Gastroesophageal sphincter (tissue), 4 donors: ENCODE results near the gene AKIRIN1. TPM values are rescaled to one million over a fixed set of nuclear protein-coding genes. Genes with fewer than 3 reads are reported as not detected.
A peak's percentile ranks its signal among the peaks of the same experiment; 100 is the strongest.

ENCODE experiments used
- ATAC-seq: fragments of 150-250 bp; one replicate; pipeline ENCODE4 v1.9.1; 2016; ENCODE audit warnings: mild to moderate bottlenecking, moderate library complexity
- H3K27ac ChIP-seq, 4 donors: fragments of 200-600 bp; sonication (generic) in 3 of 4; 1 replicate in 3 of 4; 2 replicates in 1 of 4; pipeline ENCODE4 v1.5.1; 2016 to 2019
- H3K27me3 ChIP-seq: fragments of 200-600 bp; sonication (generic); one replicate; pipeline ENCODE4 v1.5.1; 2019
- H3K36me3 ChIP-seq, 2 donors: fragments of 200-600 bp; sonication (generic); one replicate each; pipeline ENCODE4 v1.5.1; 2019; ENCODE audit warnings: control low read depth in 1 of 2
- H3K4me1 ChIP-seq, 3 donors: fragments of 200-600 bp; sonication (generic); 1 replicate in 2 of 3; 2 replicates in 1 of 3; pipeline ENCODE4 v1.5.1; 2016 to 2019; ENCODE audit warnings: control low read depth in 2 of 3
- H3K4me3 ChIP-seq, 2 donors: fragments of 200-600 bp; sonication (generic); one replicate each; pipeline ENCODE4 v1.5.1; 2019; ENCODE audit warnings: mild to moderate bottlenecking in 1 of 2, moderate library complexity in 1 of 2
- H3K9me3 ChIP-seq, 3 donors: fragments of 200-600 bp; sonication (generic); one replicate each; pipeline ENCODE4 v1.5.1; 2017 to 2019; ENCODE audit warnings: control low read depth in 2 of 3
- CTCF ChIP-seq, 4 experiments: fragments of 200-600 bp in 2 of 4; fragments of 450-650 bp in 2 of 4; sonication (generic) in 1 of 4; IDR thresholded peaks; one replicate each; pipeline ENCODE4 v1.5.1; 2017 to 2019; ENCODE audit warnings: antibody characterized with exemption in 4 of 4, mild to moderate bottlenecking in 2 of 4, moderate library complexity in 2 of 4
- EP300 ChIP-seq: sonication (generic); formaldehyde crosslinking; IDR thresholded peaks from one replicate; pipeline ENCODE4 v1.6.1; 2017; ENCODE audit warnings: antibody characterized with exemption, mild to moderate bottlenecking
- POLR2A ChIP-seq, 2 donors: fragments of 450-650 bp; IDR thresholded peaks; one replicate each; pipeline ENCODE4 v1.6.1; 2017; ENCODE audit warnings: antibody characterized with exemption in 2 of 2, mild to moderate bottlenecking in 2 of 2, moderate library complexity in 1 of 2
- POLR2AphosphoS5 ChIP-seq: sonication (generic); formaldehyde crosslinking; IDR thresholded peaks from one replicate; pipeline ENCODE4 v1.6.1; 2017; ENCODE audit warnings: antibody characterized with exemption
- WGBS, 2 donors: methylation state at CpG; one replicate each; pipeline ENCODE4 v1.1.5; 2018; ENCODE audit warnings: low coverage in 1 of 2; 5-methylcytosine and 5-hydroxymethylcytosine counted together
- total RNA-seq, 4 donors: library from RNA; depleted of rRNA; stranded (reverse); fragments of >200 nt; gene quantifications; one replicate each; pipeline ENCODE4 v1.1.0, GENCODE V29; 2016

The AKIRIN1 gene
- total RNA-seq, 4 donors from 2014 or later, result 52.5 to 74.3 (median 63.6) TPM

DNA sequence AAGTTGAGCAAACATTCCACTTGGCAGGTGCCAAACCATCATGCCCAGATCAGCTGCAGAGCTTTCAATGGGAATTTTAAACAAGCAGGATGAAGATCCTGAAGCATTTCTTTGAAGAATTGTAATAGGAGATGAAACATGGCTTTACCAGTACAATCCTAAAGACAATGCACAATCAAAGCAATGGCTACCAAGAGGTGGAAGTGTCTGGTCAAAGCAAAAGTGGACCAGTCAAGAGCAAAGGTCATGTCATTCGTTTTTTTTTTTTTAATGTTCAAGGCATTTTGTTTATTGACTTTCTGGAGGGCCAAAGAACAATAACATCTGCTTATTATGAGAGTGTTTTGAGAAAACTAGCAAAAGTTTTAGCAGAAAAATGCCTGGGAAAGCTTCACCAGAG is 32.1 kb downstream of the AKIRIN1 start:
- Histone ChIP-seq H3K36me3 (peaks cover 0 to under 1% of the 10 kb centered on the region in 2 donors), H3K9me3 (no peaks in the 10 kb centered on the region), H3K4me3 (no peak overlapping the region), H3K27me3 (no peaks in the 10 kb centered on the region), H3K27ac (no peak overlapping the region), H3K4me1 (peaks cover 0 to 20% (median 8%) of the 10 kb centered on the region in 3 donors)
- WGBS, 2 donors, result 57 to 67% methylated on average over 1 of the region's 1 CpG
- TF ChIP-seq POLR2A (IDR thresholded peaks at IDR 0.05) (no peak), EP300 (no peak), POLR2AphosphoS5 (no peak), CTCF (IDR thresholded peaks at IDR 0.05) (no peak)
- ATAC-seq, result no peak

- WGBS, 2 donors, result 0% methylated on average over 12 to 37 of the region's 47 CpGs
- peak; percentile 96 for ATAC-seq
Observed at GRCh38 chr1:39026051-39026865, 35.2 kb downstream of the AKIRIN1 start, which contains the start of gene NDUFS5. Gene NDUFS5, plus strand, starts transcription at chr1:39026350. Its CDS starts 2,375 bp downstream, at chr1:39028725.

DNA sequence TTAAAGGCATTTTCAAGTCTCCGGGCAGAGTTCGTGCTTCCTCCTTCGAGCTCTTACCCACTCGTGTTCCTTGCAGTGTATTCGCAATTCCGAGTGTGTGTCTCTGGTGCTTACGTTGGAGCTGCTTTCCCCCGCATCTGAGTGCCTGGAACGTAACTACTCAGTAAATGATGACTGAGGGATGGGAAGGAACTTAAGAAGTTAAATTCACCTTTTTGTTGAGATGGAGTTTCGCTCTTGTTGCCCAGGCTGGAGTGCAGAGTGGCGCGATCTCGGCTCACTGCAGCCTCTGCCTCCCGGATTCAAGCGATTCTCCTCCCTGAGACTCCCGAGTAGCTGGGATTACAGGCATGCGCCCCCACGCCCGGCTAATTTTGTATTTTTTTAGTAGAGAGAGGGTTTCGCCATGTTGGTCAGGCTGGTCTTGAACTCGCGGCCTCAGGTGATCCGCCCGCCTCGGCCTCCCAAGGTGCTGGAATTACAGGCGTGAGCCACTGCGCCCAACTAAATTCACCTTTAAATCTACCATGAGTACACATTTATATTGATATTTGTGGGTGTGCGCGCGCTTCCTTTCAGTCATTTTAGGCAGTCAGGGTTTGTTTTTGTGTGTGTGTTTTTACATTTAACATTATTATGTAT is 35.9 kb downstream of the AKIRIN1 start:
- Histone ChIP-seq H3K9me3 (no peaks in the 10 kb centered on the region), H3K4me1 (peaks cover 0 to 59% (median 8%) of the 10 kb centered on the region in 3 donors), H3K27me3 (no peaks in the 10 kb centered on the region), H3K27ac (peak overlapping the region; percentile 75 to 98 (median 94)), H3K36me3 (peaks cover 0 to 39% of the 10 kb centered on the region in 2 donors), H3K4me3 (peak overlapping the region; percentile 43 to 73)
- ATAC-seq, result peak; percentile 1
- WGBS, 2 donors, result 39 to 78% methylated on average over 5 to 10 of the region's 30 CpGs
- TF ChIP-seq CTCF (IDR thresholded peaks at IDR 0.05) (no peak), EP300 (no peak), POLR2AphosphoS5 (no peak), POLR2A (IDR thresholded peaks at IDR 0.05) (no peak)

More at GRCh38 chr1:39026051-39026865, 35.2 kb downstream of the AKIRIN1 start, which contains the start of gene NDUFS5:
- Histone ChIP-seq H3K4me3 (peak within 1 kb of the TSS; percentile 43 to 73), H3K9me3 (no peaks in the 10 kb centered on the region), H3K4me1 (peaks cover 0 to 51% (median 8%) of the 10 kb centered on the region in 3 donors), H3K27me3 (no peaks in the 10 kb centered on the region), H3K27ac (peak within 1 kb of the TSS; percentile 75 to 98 (median 94)), H3K36me3 (peaks cover 0 to 32% of the 10 kb centered on the region in 2 donors)
- TF ChIP-seq CTCF (IDR thresholded peaks at IDR 0.05) (no peak), POLR2A (IDR thresholded peaks at IDR 0.05) (peak; percentile 86 to 93), POLR2AphosphoS5 (peak; percentile 99), EP300 (no peak)

GRCh38 chr1:39034114-39034654 is 43.1 kb downstream of the AKIRIN1 start:
- Histone ChIP-seq H3K4me3 (no peak overlapping the region), H3K4me1 (peaks cover 0 to 37% (median 0%) of the 10 kb centered on the region in 3 donors), H3K27ac (no peak overlapping the region), H3K9me3 (no peaks in the 10 kb centered on the region), H3K36me3 (peaks cover 0 to 99% of the 10 kb centered on the region in 2 donors), H3K27me3 (no peaks in the 10 kb centered on the region)
- ATAC-seq, result no peak
- 64 to 67% methylated on average over 2 to 6 of the region's 6 CpGs for WGBS, 2 donors
- TF ChIP-seq CTCF (IDR thresholded peaks at IDR 0.05), result no peak
- TF ChIP-seq POLR2A (IDR thresholded peaks at IDR 0.05), result no peak
- no peak for TF ChIP-seq POLR2AphosphoS5
